Effector memory CD4-positive, alpha-beta T cell (primary cell): ENCODE measurements around the gene RNASE13.

Experiments used
- DNase-seq, 3 donors: peaks; one replicate each; pipeline ENCODE4 v3.0.0-alpha.2; 2020
- H3K27ac ChIP-seq: 2 replicates; pipeline ENCODE4 v1.7.0; 2013; ENCODE audit warnings: mild to moderate bottlenecking, low read length, moderate library complexity; ENCODE audit not compliant: insufficient read depth, poor library complexity, severe bottlenecking
- H3K27me3 ChIP-seq: replicated peaks from 2 replicates; pipeline ENCODE4 v1.7.0; 2013; ENCODE audit warnings: mild to moderate bottlenecking, low read length; ENCODE audit not compliant: insufficient read depth, control insufficient read depth, poor library complexity, severe bottlenecking
- H3K36me3 ChIP-seq: 2 replicates; pipeline ENCODE4 v1.7.0; 2013; ENCODE audit warnings: mild to moderate bottlenecking, low read length, moderate library complexity; ENCODE audit not compliant: control insufficient read depth, insufficient read depth
- H3K4me1 ChIP-seq: 2 replicates; pipeline ENCODE4 v1.7.0; 2013; ENCODE audit warnings: low read length, mild to moderate bottlenecking; ENCODE audit not compliant: control insufficient read depth, insufficient read depth, poor library complexity, severe bottlenecking
- H3K4me3 ChIP-seq: 2 replicates; pipeline ENCODE4 v1.7.0; 2013; ENCODE audit warnings: low read length, low read depth, mild to moderate bottlenecking; ENCODE audit not compliant: insufficient read depth, poor library complexity, severe bottlenecking
- H3K9me3 ChIP-seq: 2 replicates; pipeline ENCODE4 v1.7.0; 2013; ENCODE audit warnings: mild to moderate bottlenecking, low read length, moderate library complexity; ENCODE audit not compliant: control insufficient read depth

Gene RNASE13

DNA sequence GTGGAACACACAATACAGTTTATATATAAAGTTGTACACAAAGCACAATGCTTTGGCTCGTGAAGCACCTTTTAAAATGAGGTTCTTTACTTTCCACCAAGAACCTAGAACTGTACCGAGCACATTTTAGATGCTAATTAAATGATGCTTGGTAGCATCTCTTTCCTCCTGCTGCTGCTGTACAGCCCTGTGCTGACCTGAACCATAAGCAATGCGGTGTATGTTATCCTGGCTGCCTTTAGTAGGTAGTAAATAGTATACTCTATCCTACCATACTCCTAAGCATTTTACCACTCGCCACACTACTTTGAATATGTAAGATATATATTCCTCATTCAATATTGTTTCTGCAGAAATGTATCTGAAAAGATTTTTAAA lies 20.1 kb upstream of the RNASE13 start:
- H3K9me3 ChIP-seq = no peaks in the 10 kb centered on the region
- H3K4me3 ChIP-seq = no peak overlapping the region
- no peaks in the 10 kb centered on the region for H3K4me1 ChIP-seq
- no peak for DNase-seq
- no peak overlapping the region for H3K27ac ChIP-seq
- H3K27me3 ChIP-seq = peaks cover 5% of the 10 kb centered on the region
- no peaks in the 10 kb centered on the region for H3K36me3 ChIP-seq

DNA sequence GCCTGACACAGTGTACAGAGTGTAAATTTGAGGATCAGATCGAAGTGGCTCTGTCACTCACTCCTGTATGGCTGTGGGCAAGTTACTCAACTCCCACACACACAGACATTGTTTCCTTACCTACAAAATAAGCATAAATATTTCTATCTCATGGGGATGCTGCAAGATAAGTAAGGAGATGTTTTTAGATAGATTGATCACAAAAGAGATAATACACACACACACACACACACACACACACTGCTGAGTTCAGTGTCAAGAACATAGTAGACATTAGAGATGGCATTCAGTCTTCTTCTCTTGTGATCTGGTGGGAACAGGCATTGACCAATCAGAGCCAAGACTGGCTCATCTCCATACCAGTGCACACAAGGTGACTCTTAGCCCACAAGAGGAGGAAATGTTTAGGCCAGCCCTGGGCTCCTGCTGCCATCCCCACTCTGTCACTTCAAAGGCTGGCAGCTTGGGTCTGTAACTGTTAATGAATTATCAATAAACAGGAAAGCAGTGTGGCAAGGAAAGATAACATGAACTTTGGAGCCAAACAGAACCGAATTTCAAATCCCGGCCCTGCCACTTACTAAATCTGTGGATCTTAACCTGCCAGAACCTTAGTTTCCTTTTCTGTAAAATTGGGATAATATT lies 19.6 kb upstream of the RNASE13 start:
- Histone ChIP-seq H3K9me3 (no peaks in the 10 kb centered on the region), H3K36me3 (no peaks in the 10 kb centered on the region), H3K27ac (no peak overlapping the region), H3K4me3 (no peak overlapping the region), H3K27me3 (peaks cover 5% of the 10 kb centered on the region), H3K4me1 (no peaks in the 10 kb centered on the region)
- no peak for DNase-seq

DNA sequence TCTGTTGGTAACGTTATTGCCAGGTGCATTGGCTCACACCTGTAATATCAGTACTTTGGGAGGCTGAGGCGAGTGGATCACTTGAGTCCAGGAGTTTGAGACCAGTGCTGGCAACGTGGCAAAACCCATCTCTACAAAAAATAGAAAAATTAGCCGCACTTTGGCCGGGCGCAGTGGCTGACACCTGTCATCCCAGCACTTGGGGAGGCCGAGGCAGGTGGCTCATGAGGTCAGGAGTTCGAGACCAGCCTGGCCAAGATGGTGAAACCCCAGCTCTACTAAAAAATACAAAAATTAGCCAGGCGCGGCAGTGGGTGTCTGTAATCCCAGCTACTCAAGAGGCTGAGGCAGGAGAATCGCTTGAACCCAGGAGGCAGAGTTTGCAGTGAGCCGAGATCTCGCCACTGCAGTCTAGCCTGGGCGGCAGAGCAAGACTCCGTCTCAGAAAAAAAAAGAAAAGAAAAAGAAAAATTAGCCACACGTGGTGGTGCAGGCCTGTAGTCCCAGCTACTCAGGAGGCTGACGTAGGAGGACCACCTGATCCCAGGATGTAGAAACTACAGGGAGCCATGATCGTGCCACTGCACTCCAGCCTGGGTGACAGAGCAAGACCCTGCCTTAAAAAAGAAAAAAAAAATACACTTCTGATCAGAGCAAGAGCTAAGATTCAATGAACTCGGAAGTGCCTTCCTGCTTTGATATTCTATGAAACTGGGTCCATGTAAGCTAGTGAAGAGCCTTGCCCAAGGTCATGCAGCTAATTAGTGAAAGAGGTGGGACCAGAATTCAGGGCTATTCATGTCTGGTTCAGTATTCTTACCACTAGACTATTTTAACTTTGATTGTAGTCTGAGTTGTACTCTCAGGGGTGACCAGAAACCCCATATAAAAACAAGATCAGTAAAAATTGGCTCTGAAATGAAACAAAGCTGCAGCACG lies 18.8 kb upstream of the RNASE13 start:
- Histone ChIP-seq H3K4me1 (no peaks in the 10 kb centered on the region), H3K9me3 (no peaks in the 10 kb centered on the region), H3K27me3 (peaks cover 5% of the 10 kb centered on the region), H3K27ac (no peak overlapping the region), H3K4me3 (no peak overlapping the region), H3K36me3 (no peaks in the 10 kb centered on the region)
- DNase-seq = no peak

DNA sequence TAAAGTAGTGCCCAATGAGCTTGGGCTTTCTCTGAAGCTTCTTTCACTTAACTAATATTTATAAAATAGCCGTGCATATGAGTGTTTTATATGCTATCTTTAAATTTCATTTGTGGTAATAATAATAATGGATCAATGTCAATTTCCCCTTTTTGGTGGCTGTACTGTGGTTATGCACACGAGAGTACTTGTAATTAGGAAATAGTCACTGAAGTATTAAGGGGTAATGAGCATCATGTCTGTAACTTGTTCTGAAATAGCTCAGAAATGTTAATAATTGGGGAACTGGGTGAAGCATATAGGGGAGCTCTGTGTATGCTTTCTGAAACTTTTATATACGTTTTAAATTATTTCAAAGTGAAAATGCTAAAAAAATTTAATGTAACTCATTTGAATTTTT lies 16.0 kb upstream of the RNASE13 start:
- Histone ChIP-seq H3K27me3 (peaks cover 5% of the 10 kb centered on the region), H3K4me3 (no peak overlapping the region), H3K9me3 (no peaks in the 10 kb centered on the region), H3K27ac (no peak overlapping the region), H3K36me3 (no peaks in the 10 kb centered on the region), H3K4me1 (no peaks in the 10 kb centered on the region)
- no peak for DNase-seq

DNA sequence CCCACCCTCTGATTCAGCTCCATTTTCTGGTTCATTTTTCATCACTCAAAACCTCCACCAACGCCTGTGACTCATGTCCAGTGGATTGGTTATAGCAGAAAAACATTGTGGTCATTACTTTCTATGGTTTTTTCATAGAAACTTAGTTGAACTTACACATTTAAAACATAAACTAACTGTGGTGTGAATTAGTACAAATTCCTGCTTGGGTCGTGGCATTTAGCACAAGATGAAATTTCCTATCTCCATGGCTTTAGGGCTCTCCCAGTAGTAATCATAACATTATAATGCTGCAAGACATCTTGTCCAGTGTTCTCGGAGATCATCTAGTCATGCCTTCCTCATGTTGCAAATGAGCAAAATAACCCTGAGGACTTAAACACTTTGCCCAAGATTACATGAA lies 14.7 kb upstream of the RNASE13 start:
- Histone ChIP-seq H3K36me3 (no peaks in the 10 kb centered on the region), H3K27ac (no peak overlapping the region), H3K27me3 (peaks cover 5% of the 10 kb centered on the region), H3K9me3 (no peaks in the 10 kb centered on the region), H3K4me1 (peaks cover 8% of the 10 kb centered on the region), H3K4me3 (no peak overlapping the region)
- DNase-seq = no peak

DNA sequence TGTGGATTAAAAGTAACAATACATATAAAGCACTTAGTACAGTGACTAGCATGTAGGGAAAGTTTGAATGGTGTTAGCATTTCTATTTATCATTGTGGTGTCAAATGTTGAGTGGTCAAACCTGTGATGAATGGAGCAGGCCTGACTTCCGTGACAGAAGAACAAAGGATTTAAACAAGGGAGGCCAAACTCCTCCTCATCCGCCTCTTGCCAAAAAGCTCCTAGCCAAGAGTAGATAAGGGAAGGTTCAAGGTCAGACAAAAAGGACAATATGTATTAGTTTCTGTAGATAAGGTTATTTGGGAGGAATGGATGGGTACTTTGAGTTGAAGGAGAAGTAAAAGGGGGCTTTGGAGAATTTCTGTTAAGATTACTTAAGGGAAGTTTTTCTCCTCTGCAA lies 14.0 kb upstream of the RNASE13 start:
- Histone ChIP-seq H3K4me3 (no peak overlapping the region), H3K4me1 (peaks cover 10% of the 10 kb centered on the region), H3K27me3 (peaks cover 5% of the 10 kb centered on the region), H3K36me3 (no peaks in the 10 kb centered on the region), H3K9me3 (no peaks in the 10 kb centered on the region), H3K27ac (no peak overlapping the region)
- no peak for DNase-seq

DNA sequence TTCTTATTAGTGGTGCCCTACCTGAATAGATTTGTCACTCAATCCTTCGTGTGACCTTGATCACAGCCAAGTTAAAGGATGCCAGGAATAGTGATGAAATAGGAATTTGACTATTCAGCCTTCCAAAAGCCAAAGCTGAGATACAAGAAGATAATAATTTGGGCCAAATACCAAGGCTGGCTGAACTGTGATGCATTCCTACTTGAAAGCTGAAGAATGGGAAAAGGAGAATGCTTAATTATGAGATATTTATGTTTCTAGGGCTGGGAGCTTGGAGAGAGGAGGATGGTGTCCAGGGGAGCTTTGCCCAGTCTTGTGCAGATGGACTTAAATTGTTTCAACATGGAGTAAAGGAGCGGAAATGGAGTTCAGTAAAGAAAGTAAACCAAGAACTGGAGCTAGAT lies 12.8 kb upstream of the RNASE13 start:
- no peaks in the 10 kb centered on the region for H3K9me3 ChIP-seq
- no peaks in the 10 kb centered on the region for H3K36me3 ChIP-seq
- H3K27me3 ChIP-seq = peaks cover 5% of the 10 kb centered on the region
- no peak overlapping the region for H3K4me3 ChIP-seq
- H3K27ac ChIP-seq = no peak overlapping the region
- DNase-seq = no peak
- peaks cover 10% of the 10 kb centered on the region for H3K4me1 ChIP-seq

DNA sequence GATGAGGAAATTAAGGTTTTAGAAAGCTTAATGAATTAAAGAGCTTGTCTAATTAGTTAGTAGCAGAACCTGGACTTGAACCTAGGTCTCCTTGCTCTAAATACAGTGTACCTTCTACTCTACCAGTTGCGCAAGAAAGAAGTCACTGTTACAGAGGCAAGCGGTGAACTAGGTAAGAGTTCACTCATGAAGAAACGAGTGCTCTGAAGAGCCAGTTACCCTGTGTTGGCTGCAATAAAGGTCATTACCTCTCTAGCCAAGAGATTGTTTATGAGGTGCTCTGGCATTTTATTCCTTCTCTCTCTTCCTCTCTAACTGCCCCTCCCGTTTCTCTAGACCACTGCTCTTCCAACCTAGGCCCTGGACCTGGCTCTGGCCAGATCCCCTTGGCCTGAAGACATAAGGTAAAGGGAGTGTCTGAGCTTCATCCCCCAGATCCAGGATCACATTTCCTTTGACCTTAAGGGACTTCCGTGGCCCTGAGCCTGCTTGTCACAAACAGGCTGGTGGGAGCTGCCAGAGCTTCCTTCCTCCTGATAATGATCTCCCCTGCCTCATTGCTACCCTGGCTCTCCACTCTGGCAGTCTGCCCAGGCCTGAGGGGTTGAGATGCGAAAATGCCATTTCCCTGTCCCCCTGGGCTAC lies 9.5 kb upstream of the RNASE13 start:
- Histone ChIP-seq H3K36me3 (no peaks in the 10 kb centered on the region), H3K27ac (peak overlapping the region; percentile 10), H3K27me3 (no peaks in the 10 kb centered on the region), H3K9me3 (no peaks in the 10 kb centered on the region), H3K4me1 (peaks cover 10% of the 10 kb centered on the region), H3K4me3 (no peak overlapping the region)
- peak in 1 of 3 donors; percentile 6 for DNase-seq

DNA sequence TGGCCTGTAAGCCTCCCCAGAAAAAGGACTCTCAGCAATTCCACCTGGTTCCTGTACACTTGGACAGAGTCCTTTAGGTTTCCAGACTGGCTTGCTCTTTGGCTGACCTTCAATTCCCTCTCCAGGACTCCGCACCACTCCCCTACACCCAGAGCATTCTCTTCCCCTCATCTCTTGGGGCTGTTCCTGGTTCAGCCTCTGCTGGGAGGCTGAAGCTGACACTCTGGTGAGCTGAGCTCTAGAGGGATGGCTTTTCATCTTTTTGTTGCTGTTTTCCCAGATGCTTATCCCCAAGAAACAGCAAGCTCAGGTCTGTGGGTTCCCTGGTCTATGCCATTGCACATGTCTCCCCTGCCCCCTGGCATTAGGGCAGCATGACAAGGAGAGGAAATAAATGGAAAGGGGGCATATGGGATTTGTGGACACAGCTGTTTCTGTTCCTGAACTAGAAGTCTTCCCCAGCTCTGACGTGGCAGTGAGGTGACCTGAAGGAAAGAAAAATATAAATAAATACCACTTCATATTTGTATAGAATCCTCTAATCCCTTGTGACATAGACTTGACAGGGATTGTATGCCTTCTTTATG lies 8.9 kb upstream of the RNASE13 start:
- Histone ChIP-seq H3K4me1 (peaks cover 10% of the 10 kb centered on the region), H3K9me3 (no peaks in the 10 kb centered on the region), H3K4me3 (no peak overlapping the region), H3K36me3 (no peaks in the 10 kb centered on the region), H3K27ac (no peak overlapping the region), H3K27me3 (no peaks in the 10 kb centered on the region)
- DNase-seq = no peak
